DMS79 (cell line): Measurements from ENCODE around the gene CACNA1B.

Experiments used
- DNase-seq: peaks from one replicate; lab custom pipeline; 2025; lab: John Stamatoyannopoulos, UW

The CACNA1B gene

DNA sequence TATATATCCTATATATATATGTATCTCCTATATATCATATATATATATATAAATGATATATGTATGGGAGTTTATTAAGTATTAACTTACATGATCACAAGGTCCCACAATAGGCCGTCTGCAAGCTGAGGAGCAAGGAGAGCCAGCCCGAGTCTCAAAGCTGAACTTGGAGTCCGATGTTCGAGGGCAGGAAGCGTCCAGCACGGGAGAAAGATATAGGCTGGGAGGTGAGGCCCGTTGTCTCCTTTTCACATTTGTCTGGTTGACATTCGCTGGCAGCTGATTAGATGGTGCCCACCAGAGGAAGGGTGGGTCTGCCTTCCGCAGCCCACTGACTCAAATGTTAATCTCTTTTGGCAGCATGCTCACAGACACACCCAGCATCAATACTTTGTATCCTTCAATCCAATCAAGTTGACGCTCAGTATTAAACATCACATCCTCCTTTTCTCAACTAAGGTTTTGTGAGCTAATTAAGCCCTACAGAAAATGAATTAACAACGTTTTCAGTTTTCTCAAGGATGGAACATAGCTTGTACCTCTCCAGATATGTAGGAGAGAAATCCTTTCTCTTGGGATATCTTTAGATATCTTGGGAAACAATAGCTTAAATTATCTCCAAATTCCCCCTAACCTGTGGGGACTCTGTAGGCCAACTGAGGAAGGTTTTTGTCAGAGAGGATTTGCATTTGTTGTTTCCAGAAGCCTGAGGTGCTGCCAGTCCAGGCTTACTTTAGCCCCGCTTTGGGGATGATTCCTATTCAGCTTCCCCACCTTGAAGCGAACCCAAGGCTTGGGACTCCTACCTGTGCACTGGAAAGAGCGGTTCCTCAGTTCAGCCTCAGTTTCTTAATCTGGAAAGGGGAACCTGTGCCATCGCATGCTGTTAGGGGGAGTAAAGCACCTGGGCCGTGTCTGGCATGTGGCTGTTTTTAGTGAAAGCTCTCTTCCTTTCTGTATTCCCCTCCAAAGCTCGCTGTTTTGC is 163.2 kb downstream of the CACNA1B start:
- DNase-seq: no peak

DNA sequence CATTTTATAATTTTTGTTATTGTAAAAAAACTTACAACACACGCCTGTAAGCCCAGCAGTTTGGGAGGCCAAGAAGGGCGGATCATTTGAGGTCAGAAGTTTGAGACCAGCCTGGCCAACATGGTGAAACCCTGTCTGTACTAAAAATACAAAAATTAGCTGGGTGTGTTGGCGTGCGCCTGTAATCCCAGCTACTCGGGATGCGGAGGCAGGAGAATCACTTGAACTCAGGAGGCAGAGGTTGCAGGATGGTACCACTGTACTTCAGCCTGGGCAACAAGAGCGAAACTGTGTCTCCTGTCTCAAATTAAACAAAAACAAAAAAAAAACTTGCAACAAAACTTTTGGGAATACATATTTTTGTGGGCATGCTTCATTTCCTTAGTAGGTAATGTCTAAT is 164.6 kb downstream of the CACNA1B start:
- DNase-seq: no peak

- no peak for DNase-seq
Observed at GRCh38 chr9:138042640-138043039, 165.1 kb downstream of the CACNA1B start.

- no peak for DNase-seq
Observed at GRCh38 chr9:138043061-138043410, 165.5 kb downstream of the CACNA1B start.

GRCh38 chr9:138043411-138044345 is 166.1 kb downstream of the CACNA1B start:
- DNase-seq: no peak

GRCh38 chr9:138044485-138045383 is 167.2 kb downstream of the CACNA1B start:
- DNase-seq: no peak

DNA sequence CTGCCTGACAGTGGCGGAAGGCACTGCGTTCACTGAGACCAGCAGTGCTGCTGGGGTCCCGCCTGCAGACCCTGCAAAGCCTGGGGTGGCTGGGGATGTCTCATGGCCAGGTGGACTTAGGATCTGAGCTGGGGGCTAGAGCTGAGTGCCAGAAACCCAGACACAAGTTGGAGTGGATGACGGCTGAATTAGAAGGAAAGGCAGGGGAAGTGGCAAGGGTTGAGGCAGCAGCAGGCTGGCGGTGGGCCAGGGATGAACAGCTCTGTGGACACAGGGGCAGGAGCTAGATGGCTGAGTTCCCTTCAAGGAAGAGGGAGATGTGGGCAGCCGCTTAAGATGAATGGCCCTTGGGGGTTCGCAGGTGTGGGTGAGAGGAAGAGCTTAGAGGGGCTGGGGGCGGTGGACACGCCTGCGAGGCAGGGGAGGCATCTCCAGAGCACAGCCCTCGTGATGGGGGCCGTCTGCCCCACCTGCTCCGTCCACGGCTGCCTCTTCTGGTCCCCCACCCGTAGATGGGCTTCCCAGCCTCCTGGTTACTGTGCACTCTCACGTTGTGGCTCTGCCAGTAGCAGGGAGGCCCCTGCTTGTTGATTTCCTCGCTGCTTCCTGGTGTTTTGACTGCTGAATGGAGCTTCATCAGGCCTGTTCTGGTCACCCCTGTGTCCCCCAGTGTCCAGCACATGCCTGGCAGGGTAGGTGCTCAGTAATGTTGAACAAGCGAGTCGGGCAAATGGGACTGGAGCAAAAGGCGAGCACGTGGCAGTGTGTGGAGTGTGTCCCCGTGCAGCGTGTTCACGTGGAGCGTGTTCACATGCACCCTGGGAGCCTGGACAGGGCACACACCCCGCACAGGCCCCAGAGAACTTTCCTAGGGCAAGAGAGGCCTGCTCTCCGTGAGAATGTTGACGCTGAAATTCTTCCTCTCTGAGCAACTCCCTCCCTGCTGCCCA is 168.2 kb downstream of the CACNA1B start:
- peak; percentile 36 for DNase-seq

DNA sequence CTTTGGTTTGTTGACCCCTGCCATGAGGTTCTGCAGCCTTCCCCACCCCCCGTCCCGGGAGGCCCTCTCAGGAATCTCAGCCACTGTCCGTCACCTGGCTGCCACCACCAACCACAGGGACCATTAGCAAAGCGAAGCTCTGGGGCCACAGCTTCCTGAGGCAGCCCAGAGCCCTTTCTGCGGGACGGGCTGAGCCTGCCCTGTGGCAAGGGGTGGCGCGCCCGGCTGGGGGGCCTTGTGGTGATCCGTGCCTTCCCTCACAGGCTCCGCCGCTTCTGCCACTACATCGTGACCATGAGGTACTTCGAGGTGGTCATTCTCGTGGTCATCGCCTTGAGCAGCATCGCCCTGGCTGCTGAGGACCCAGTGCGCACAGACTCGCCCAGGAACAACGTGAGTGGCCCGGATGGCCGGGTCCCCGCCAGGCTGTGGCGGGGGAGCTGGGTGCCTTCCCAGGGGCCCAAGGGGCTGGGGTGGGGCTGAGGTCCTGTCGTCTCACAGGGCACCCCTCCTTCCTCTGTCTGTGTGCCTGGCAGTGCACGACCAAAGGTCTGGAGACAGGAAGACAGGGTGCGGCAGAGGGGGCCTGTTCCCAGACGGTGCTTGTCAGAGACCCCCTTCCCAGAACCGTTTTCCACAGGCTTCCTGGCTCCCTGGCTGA is 169.2 kb downstream of the CACNA1B start:
- DNase-seq: no peak

GRCh38 chr9:138047469-138048040 is 170.0 kb downstream of the CACNA1B start:
- no peak for DNase-seq

DNA sequence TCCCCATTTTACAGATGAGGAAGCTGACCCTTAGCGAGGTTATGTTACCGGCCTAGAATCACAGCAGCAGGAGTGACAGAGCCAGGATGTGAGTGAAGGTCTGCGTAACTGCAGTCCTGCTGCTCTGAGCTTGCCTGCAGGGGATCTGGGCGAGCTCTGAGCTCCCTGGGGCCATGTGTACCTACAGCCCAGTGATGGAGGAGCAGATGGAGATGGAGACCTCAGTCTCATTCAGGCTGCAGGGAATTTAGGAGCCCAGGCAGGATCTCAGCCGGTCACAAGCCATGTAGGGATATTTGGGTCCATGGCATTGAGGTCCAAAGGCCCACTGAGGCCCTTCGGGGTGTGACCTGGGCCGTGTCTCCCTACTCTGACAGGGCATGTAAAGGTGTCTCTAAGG is 170.6 kb downstream of the CACNA1B start:
- no peak for DNase-seq

- no peak for DNase-seq
Observed at GRCh38 chr9:138049085-138049778, 171.7 kb downstream of the CACNA1B start.

GRCh38 chr9:138049779-138050471 is 172.3 kb downstream of the CACNA1B start:
- no peak for DNase-seq

DNA sequence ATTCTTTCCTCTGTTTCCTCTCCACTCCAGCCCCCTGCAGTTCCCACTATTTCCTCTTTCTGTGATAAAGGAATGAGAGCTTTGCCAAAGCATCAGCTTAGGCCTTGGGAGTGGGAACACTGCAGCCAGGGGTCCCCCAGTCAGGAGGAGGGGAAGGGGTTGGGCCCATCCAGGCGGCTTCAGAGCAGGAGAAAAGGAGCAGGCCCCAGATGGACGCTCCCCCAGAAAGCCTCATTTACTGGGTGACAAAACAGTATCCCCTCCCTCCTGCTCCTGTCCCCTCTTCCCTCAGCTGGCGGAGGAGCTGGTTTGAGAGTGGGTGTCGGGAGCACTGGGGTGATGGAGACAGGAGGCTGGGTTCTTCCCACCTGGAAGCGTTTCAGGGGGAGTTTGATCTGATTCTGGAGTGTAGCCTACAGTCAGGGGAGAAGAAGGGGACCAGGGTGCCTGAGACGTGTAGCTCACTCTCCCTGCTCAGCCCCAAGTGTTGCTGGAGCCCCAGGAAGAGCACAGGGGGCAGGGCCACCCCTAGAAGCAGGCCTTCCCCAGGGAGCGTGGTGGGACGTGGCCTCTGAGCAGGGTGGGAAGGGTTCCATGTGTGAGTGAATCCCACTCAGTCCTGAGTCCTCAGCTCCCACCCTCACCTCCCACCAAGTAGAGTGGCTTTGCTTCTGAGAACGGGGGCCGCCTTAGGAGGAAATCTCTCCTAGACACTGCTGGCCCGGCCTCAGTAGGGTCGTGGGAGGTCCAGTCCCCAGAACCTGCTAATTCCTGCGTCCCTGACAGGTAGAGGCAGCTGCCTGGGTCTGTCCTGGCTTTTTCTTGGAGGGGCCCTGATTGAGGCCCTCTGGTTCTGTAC is 173.1 kb downstream of the CACNA1B start:
- no peak for DNase-seq

DNA sequence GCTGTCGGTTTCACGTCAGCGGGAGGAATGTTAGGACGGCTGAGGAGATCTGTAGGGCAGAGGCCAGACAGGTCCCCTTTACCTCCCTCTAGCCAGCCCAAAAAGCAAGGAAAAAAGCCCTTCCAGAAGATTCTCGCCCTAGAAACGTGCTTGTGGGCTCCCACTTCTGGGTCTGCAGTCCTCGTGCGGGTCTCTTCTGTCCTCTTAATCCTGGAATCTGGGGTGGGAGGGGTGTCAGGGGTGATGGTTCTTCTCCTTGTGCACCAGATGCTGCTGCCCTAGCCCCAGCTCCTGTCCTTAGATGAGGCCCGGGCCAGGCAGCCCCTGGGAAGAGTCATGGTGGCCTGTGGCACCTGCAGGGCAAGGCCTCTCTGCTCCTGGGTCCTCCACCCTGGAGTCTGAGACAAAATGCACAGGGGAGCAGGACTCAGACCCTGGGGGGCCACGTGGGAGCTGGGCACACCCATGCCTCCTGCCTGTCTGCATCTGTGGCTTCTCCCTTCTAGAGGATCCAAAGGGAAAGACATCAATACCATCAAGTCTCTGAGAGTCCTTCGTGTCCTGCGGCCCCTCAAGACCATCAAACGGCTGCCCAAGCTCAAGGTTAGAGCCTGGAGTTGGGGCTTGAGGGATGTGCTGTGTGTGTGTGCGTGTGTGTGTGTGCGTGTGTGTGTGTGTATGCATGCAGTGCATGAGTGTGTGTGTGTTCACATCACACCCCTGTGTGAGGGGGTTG is 174.2 kb downstream of the CACNA1B start:
- no peak for DNase-seq

DNA sequence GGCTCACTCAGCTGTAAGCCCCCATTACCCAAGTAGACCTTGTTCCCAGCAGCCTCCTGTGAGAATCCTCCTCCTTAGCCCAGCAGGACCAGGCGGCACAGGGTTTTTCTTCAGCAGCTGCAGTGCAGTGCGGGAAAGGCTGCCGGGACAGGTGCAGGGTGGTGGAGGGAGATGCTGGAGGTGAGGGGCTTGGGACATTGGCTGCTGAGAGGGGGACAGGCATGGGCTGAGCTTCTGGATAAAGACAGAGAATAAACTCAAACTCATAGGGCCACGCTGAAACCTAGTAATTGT is 174.7 kb downstream of the CACNA1B start:
- DNase-seq: no peak

DNA sequence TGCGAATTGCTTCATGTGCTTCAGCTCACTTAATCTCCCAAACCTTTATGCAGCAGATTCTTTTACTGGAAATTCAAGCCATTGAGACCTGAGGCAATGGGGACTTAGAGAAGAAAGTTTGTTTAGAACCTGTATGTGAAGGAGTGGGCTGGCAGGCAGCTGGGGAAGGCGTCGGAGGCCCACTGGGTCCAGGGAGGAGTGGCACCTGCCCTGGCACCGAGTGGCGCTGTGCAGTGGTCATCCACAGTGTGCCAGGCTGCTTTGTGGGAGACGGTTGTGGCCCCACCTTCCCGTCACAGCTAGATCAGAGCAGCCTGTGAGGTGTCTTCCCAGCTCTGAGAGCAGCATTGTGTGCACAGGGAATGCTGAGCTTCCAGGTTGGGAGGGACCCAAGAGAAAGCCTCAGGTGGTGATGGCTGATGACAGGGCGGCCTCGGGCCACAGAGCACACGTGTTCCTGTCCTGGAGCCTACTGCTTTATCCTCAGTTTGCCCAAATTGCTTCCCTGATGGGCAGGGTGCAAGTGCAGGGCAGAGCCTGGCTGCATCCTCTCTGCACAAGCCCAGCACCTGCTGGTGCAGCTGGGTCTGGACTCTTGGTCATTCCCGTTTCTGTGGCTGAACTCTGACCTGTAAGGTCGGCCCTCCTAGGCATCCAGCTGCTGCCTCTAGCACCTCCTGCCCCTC is 175.2 kb downstream of the CACNA1B start:
- no peak for DNase-seq
